Tibial nerve (tissue), 3 donors: ENCODE results near the gene BPIFB1.

ENCODE experiments used
- CTCF ChIP-seq, 5 experiments: fragments of 200-600 bp in 3 of 5; fragments of 450-650 bp in 2 of 5; sonication (generic) in 3 of 5; IDR thresholded peaks; one replicate each; pipeline ENCODE4 v1.5.1; 2016 to 2019; ENCODE audit warnings: antibody characterized with exemption in 5 of 5, mild to moderate bottlenecking in 3 of 5, moderate library complexity in 2 of 5
- POLR2A ChIP-seq, 2 donors: fragments of 450-650 bp; IDR thresholded peaks; one replicate each; pipeline ENCODE4 v1.6.1; 2017; ENCODE audit warnings: antibody characterized with exemption in 2 of 2, mild to moderate bottlenecking in 2 of 2, moderate library complexity in 2 of 2

GRCh38 chr20:33309631-33310030 is 26.6 kb downstream of the BPIFB1 start:
- TF ChIP-seq CTCF (IDR thresholded peaks at IDR 0.05): no peak
- TF ChIP-seq POLR2A (IDR thresholded peaks at IDR 0.05): no peak
